ENCODE results near the gene FLT4. TPM values are rescaled to one million over a fixed set of nuclear protein-coding genes. Genes with fewer than 3 reads are reported as not detected.

Gene FLT4
- total and polyA plus RNA-seq, 2 experiments from 2014 or later, result 3.9 to 9.0 TPM

GRCh38 chr5:180628211-180628610 is 21.2 kb downstream of the FLT4 start:
- no peaks in the 10 kb centered on the region for H3K9me3 ChIP-seq (ENCODE audit: low read depth)
- TF ChIP-seq CTCF (IDR thresholded peaks at IDR 0.05; ENCODE audit: low read depth, low read length), result no peak
- no peak overlapping the region for H3K27ac ChIP-seq
- H3K4me1 ChIP-seq (ENCODE audit: low read depth), result peaks cover 4% of the 10 kb centered on the region
- no peak for DNase-seq (ENCODE audit: low read depth in 1 of 2, low spot score in 1 of 2)
- no peak overlapping the region for H3K4me3 ChIP-seq
- no peaks in the 10 kb centered on the region for H3K27me3 ChIP-seq
- H3K36me3 ChIP-seq, result no peaks in the 10 kb centered on the region

- H3K27me3 ChIP-seq, result no peaks in the 10 kb centered on the region
- peaks cover 4% of the 10 kb centered on the region for H3K4me1 ChIP-seq (ENCODE audit: low read depth)
- no peak overlapping the region for H3K27ac ChIP-seq
- no peak for TF ChIP-seq CTCF (IDR thresholded peaks at IDR 0.05; ENCODE audit: low read depth, low read length)
- no peak for DNase-seq (ENCODE audit: low read depth in 1 of 2, low spot score in 1 of 2)
- H3K36me3 ChIP-seq, result no peaks in the 10 kb centered on the region
- H3K4me3 ChIP-seq, result no peak overlapping the region
- no peaks in the 10 kb centered on the region for H3K9me3 ChIP-seq (ENCODE audit: low read depth)
Measured at GRCh38 chr5:180627386-180628120, 21.8 kb downstream of the FLT4 start.

GRCh38 chr5:180626661-180627385 is 22.6 kb downstream of the FLT4 start:
- no peaks in the 10 kb centered on the region for H3K27me3 ChIP-seq

GRCh38 chr5:180625791-180626660 is 23.4 kb downstream of the FLT4 start:
- Histone ChIP-seq H3K27ac (no peak overlapping the region), H3K4me1 (ENCODE audit: low read depth) (no peaks in the 10 kb centered on the region), H3K27me3 (no peaks in the 10 kb centered on the region), H3K36me3 (no peaks in the 10 kb centered on the region), H3K9me3 (ENCODE audit: low read depth) (no peaks in the 10 kb centered on the region), H3K4me3 (no peak overlapping the region)
- DNase-seq (ENCODE audit: low read depth in 1 of 2, low spot score in 1 of 2), result no peak
- no peak for TF ChIP-seq CTCF (IDR thresholded peaks at IDR 0.05; ENCODE audit: low read depth, low read length)

More at GRCh38 chr5:180626661-180627385, 22.6 kb downstream of the FLT4 start:
- Histone ChIP-seq H3K36me3 (no peaks in the 10 kb centered on the region), H3K27ac (no peak overlapping the region), H3K4me1 (ENCODE audit: low read depth) (peaks cover under 1% of the 10 kb centered on the region), H3K9me3 (ENCODE audit: low read depth) (no peaks in the 10 kb centered on the region), H3K4me3 (no peak overlapping the region)
- TF ChIP-seq CTCF (IDR thresholded peaks at IDR 0.05; ENCODE audit: low read depth, low read length), result no peak
- no peak for DNase-seq (ENCODE audit: low read depth in 1 of 2, low spot score in 1 of 2)

GRCh38 chr5:180625125-180625790 is 24.1 kb downstream of the FLT4 start:
- Histone ChIP-seq H3K27ac (no peak overlapping the region), H3K4me3 (no peak overlapping the region), H3K36me3 (no peaks in the 10 kb centered on the region), H3K4me1 (ENCODE audit: low read depth) (no peaks in the 10 kb centered on the region), H3K27me3 (no peaks in the 10 kb centered on the region), H3K9me3 (ENCODE audit: low read depth) (no peaks in the 10 kb centered on the region)
- DNase-seq (ENCODE audit: low read depth in 1 of 2, low spot score in 1 of 2), result no peak
- no peak for TF ChIP-seq CTCF (IDR thresholded peaks at IDR 0.05; ENCODE audit: low read depth, low read length)
